SK-N-SH (cell line): ENCODE results near the gene NPAS3. TPM values are rescaled to one million over a fixed set of nuclear protein-coding genes. Genes with fewer than 3 reads are reported as not detected.

Source experiments
- CTCF ChIA-PET: fragments of 300-600, 350-600 bp; formaldehyde crosslinking; extraction: SDS; loops from one replicate; lab custom pipeline; 2021; lab: Yijun Ruan, JAX
- POLR2A ChIA-PET: fragments of 350-600 bp; sonication (Branson Sonifier 250); formaldehyde crosslinking; extraction: SDS; loops from one replicate; lab custom pipeline; 2020; ENCODE audit warnings: antibody characterized with exemption, inconsistent platforms; lab: Yijun Ruan, JAX
- DNase-seq: peaks from one replicate; pipeline ENCODE4 v3.0.0; 2012
- H2AFZ ChIP-seq: fragments of 200-600 bp; sonication (generic); 2 replicates; pipeline ENCODE4 v1.8.1; 2016; ENCODE audit warnings: antibody characterized with exemption, mild to moderate bottlenecking, low read depth
- H3F3A ChIP-seq: fragments of 200-600 bp; sonication (generic); replicated peaks from 2 replicates; pipeline ENCODE3; 2016; ENCODE audit warnings: antibody characterized with exemption, mild to moderate bottlenecking; ENCODE audit not compliant: insufficient read depth
- H3K27ac ChIP-seq, 2 experiments: fragments of 200-500 bp in 1 of 2; fragments of 200-600 bp in 1 of 2; sonication (Bioruptor generic) in 1 of 2; sonication (generic), shearing (Covaris generic) in 1 of 2; 2 replicates each; pipeline versions ENCODE4 v1.5.1 to v1.6.1; 2014 to 2016; ENCODE audit warnings: low read depth in 2 of 2, inconsistent platforms in 1 of 2, low read length in 1 of 2, mild to moderate bottlenecking in 1 of 2, mixed read lengths in 1 of 2
- H3K27me3 ChIP-seq: fragments of 200-600 bp; sonication (generic), shearing (Covaris generic); 2 replicates; pipeline ENCODE4 v1.6.1; 2016; ENCODE audit warnings: mixed run types; ENCODE audit not compliant: insufficient read depth
- H3K36me3 ChIP-seq, 2 experiments: fragments of 200-500 bp in 1 of 2; fragments of 200-600 bp in 1 of 2; sonication (Bioruptor generic) in 1 of 2; sonication (generic) in 1 of 2; replicated peaks in 1 of 2; 2 replicates each; pipeline versions ENCODE3 to v1.5.1; 2014 to 2016; ENCODE audit warnings: low read length in 1 of 2, mild to moderate bottlenecking in 1 of 2; ENCODE audit not compliant: insufficient read depth in 2 of 2, control insufficient read depth in 1 of 2
- H3K4me1 ChIP-seq, 2 experiments: fragments of 200-500 bp in 1 of 2; fragments of 200-600 bp in 1 of 2; sonication (Bioruptor generic) in 1 of 2; sonication (generic), shearing (Covaris generic) in 1 of 2; 2 replicates each; pipeline versions ENCODE4 v1.5.1 to v1.6.1; 2014 to 2016; ENCODE audit warnings: low read depth in 1 of 2, low read length in 1 of 2, mixed run types in 1 of 2; ENCODE audit not compliant: insufficient read depth in 2 of 2, control insufficient read depth in 1 of 2
- H3K4me2 ChIP-seq: fragments of 200-600 bp; sonication (generic), shearing (Covaris generic); 2 replicates; pipeline ENCODE4 v1.6.1; 2017; ENCODE audit warnings: mixed run types
- H3K4me3 ChIP-seq, 2 experiments: fragments of 200-500 bp in 1 of 2; fragments of 200-600 bp in 1 of 2; sonication (Bioruptor generic) in 1 of 2; sonication (generic), shearing (Covaris generic) in 1 of 2; 2 replicates each; pipeline versions ENCODE4 v1.5.1 to v1.8.1; 2014 to 2016; ENCODE audit warnings: low read depth in 2 of 2, inconsistent platforms in 1 of 2, low read length in 1 of 2, mild to moderate bottlenecking in 1 of 2, mixed read lengths in 1 of 2, moderate library complexity in 1 of 2
- H3K79me2 ChIP-seq: fragments of 200-600 bp; sonication (generic); 2 replicates; pipeline ENCODE4 v1.8.1; 2017; ENCODE audit warnings: mild to moderate bottlenecking; ENCODE audit not compliant: insufficient read depth
- H3K9ac ChIP-seq: fragments of 200-600 bp; sonication (generic); 2 replicates; pipeline ENCODE4 v1.6.1; 2017; ENCODE audit warnings: mixed run types
- H3K9me2 ChIP-seq: fragments of 200-600 bp; sonication (generic); 2 replicates; pipeline ENCODE4 v1.6.1; 2017; ENCODE audit warnings: mixed run types
- H3K9me3 ChIP-seq: fragments of 200-600 bp; sonication (generic); 2 replicates; pipeline ENCODE4 v1.6.1; 2017; ENCODE audit warnings: mixed run types, mild to moderate bottlenecking, moderate library complexity
- H4K20me1 ChIP-seq: fragments of 200-600 bp; sonication (generic); 2 replicates; pipeline ENCODE4 v1.6.1; 2017; ENCODE audit warnings: mild to moderate bottlenecking, mixed run types; ENCODE audit not compliant: insufficient read depth
- ELF1 ChIP-seq: IDR thresholded peaks from 2 replicates; pipeline ENCODE4 v1.4.0; 2012
- EZH2phosphoT487 ChIP-seq: fragments of 200-600 bp; sonication (generic); IDR thresholded peaks from 2 replicates; pipeline ENCODE4 v1.6.1; 2017; ENCODE audit warnings: low read depth, mixed run types, mild to moderate bottlenecking, antibody characterized with exemption, moderate library complexity, borderline replicate concordance
- FOSL2 ChIP-seq: IDR thresholded peaks from 2 replicates; pipeline ENCODE4 v1.4.0; 2012; ENCODE audit warnings: low read depth, mild to moderate bottlenecking, moderate library complexity, borderline replicate concordance
- FOXM1 ChIP-seq: IDR thresholded peaks from 2 replicates; pipeline ENCODE4 v1.4.0; 2012; ENCODE audit warnings: low read depth, mild to moderate bottlenecking
- GABPA ChIP-seq: IDR thresholded peaks from 2 replicates; pipeline ENCODE4 v1.4.0; 2012; ENCODE audit warnings: low read depth, mild to moderate bottlenecking
- MEF2A ChIP-seq: IDR thresholded peaks from 2 replicates; pipeline ENCODE4 v1.4.0; 2012; ENCODE audit warnings: low read depth, borderline replicate concordance
- NFIC ChIP-seq: IDR thresholded peaks from 2 replicates; pipeline ENCODE4 v1.4.0; 2012; ENCODE audit warnings: borderline replicate concordance
- POLR2AphosphoS5 ChIP-seq: IDR thresholded peaks from 2 replicates; pipeline ENCODE4 v1.6.1; 2012; ENCODE audit warnings: low read depth, low read length
- RAD21 ChIP-seq: IDR thresholded peaks from 2 replicates; pipeline ENCODE4 v1.6.1; 2012; ENCODE audit warnings: mild to moderate bottlenecking, low read length
- SIN3A ChIP-seq: IDR thresholded peaks from 2 replicates; pipeline ENCODE4 v1.6.1; 2012; ENCODE audit warnings: low read depth, mild to moderate bottlenecking, low read length, moderate library complexity, borderline replicate concordance
- SMC3 ChIP-seq: IDR thresholded peaks from 2 replicates; pipeline ENCODE4 v1.6.1; 2012; ENCODE audit warnings: low read depth, low read length, improper control_type of control experiment
- TCF12 ChIP-seq: IDR thresholded peaks from 2 replicates; pipeline ENCODE4 v1.4.0; 2012
- TEAD4 ChIP-seq: IDR thresholded peaks from 2 replicates; pipeline ENCODE4 v1.4.0; 2012; ENCODE audit warnings: mild to moderate bottlenecking, borderline replicate concordance; ENCODE audit not compliant: insufficient read depth
- WGBS: methylation state at CpG from one replicate; pipeline ENCODE4 v1.1.6; 2017; ENCODE audit warnings: low lambda C conversion rate; 5-methylcytosine and 5-hydroxymethylcytosine counted together
- polyA plus RNA-seq, 3 experiments: library from polyadenylated mRNA; depleted of rRNA; stranded (reverse); fragments of >200 nt; gene quantifications; 2 replicates each; pipeline ENCODE4 v1.2.3, GENCODE V29; 2012
- TF ChIP-seq, protein P1 (sequence below): fragments of 150-350 bp; IDR thresholded peaks from 2 replicates; pipeline ENCODE4 v1.6.1; 2016; ENCODE audit warnings: mild to moderate bottlenecking, low read depth, low read length
- TF ChIP-seq, protein P2 (sequence below): IDR thresholded peaks from 2 replicates; pipeline ENCODE4 v1.4.0; 2012; ENCODE audit warnings: low read depth
- TF ChIP-seq, protein P3 (sequence below): IDR thresholded peaks from 2 replicates; pipeline ENCODE4 v1.4.0; 2012; ENCODE audit warnings: low read depth, borderline replicate concordance

Gene NPAS3
- polyA plus RNA-seq, 1 of the 3 experiments (the other 2 are of a cell fraction) = 4.3 TPM

DNA sequence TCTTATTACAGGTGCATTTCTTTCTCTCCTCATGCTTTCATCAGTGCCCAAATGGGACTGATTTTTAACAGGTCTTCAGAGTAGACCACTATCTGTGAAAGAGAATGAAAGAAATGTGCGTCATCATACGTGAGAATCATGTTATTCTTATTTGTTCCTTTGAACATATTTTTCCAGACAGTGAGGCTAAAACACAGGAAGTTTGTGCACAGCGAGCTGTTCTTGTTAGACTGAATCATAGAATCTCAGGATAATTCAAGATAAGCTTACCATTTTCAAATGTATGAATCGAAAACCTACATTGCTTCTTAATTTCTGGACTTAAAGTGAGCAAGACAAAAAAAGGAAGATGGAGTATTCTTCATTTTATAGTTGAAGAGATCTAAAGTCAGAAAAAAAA lies 629.1 kb downstream of the NPAS3 start:
- CTCF ChIA-PET = no interaction called here
- no peaks in the 10 kb centered on the region for H4K20me1 ChIP-seq
- H3K9me3 ChIP-seq = no peaks in the 10 kb centered on the region
- no peaks in the 10 kb centered on the region for H3K27me3 ChIP-seq
- no peak overlapping the region for H3K4me3 ChIP-seq
- H3K9me2 ChIP-seq = no peaks in the 10 kb centered on the region
- H3K27ac ChIP-seq = peak overlapping the region; percentile 65 to 76; a peak in 3 of 4 replicates
- H3K4me1 ChIP-seq = peaks cover 26 to 72% of the 10 kb centered on the region in 2 experiments
- 0 out of 2 replicates have a peak overlapping the region, but pooled peaks have one; percentile 9 for H3K9ac ChIP-seq
- H2AFZ ChIP-seq = peak overlapping the region; percentile 39; the same call in 1 of the 2 replicates
- no peak for TF ChIP-seq FOXM1
- no peak for TF ChIP-seq EZH2phosphoT487
- TF ChIP-seq, protein P1, sequence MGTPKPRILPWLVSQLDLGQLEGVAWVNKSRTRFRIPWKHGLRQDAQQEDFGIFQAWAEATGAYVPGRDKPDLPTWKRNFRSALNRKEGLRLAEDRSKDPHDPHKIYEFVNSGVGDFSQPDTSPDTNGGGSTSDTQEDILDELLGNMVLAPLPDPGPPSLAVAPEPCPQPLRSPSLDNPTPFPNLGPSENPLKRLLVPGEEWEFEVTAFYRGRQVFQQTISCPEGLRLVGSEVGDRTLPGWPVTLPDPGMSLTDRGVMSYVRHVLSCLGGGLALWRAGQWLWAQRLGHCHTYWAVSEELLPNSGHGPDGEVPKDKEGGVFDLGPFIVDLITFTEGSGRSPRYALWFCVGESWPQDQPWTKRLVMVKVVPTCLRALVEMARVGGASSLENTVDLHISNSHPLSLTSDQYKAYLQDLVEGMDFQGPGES = no peak
- TF ChIP-seq RAD21 = no peak
- TF ChIP-seq POLR2AphosphoS5 = no peak
- TF ChIP-seq FOSL2 = 0 out of 2 replicates have a peak, but pooled peaks have one; percentile 3
- TF ChIP-seq, protein P2, sequence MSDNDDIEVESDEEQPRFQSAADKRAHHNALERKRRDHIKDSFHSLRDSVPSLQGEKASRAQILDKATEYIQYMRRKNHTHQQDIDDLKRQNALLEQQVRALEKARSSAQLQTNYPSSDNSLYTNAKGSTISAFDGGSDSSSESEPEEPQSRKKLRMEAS = no peak
- no peak for TF ChIP-seq MEF2A
- TF ChIP-seq, protein P3, sequence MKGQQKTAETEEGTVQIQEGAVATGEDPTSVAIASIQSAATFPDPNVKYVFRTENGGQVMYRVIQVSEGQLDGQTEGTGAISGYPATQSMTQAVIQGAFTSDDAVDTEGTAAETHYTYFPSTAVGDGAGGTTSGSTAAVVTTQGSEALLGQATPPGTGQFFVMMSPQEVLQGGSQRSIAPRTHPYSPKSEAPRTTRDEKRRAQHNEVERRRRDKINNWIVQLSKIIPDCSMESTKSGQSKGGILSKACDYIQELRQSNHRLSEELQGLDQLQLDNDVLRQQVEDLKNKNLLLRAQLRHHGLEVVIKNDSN = no peak
- no peak for TF ChIP-seq ELF1
- no peak for TF ChIP-seq SMC3
- TF ChIP-seq NFIC = no peak
- TF ChIP-seq SIN3A = no peak
- peak; percentile 29; the same call in 1 of the 2 replicates for TF ChIP-seq TCF12
- no peak for TF ChIP-seq GABPA
- POLR2A ChIA-PET = no interaction called here
- WGBS = 14% methylated on average over 4 of the region's 4 CpGs
- DNase-seq = no peak
- no peaks in the 10 kb centered on the region for H3K36me3 ChIP-seq
- no peaks in the 10 kb centered on the region for H3K79me2 ChIP-seq
- H3F3A ChIP-seq = peaks cover 30% of the 10 kb centered on the region
- H3K4me2 ChIP-seq = peak overlapping the region; percentile 37

DNA sequence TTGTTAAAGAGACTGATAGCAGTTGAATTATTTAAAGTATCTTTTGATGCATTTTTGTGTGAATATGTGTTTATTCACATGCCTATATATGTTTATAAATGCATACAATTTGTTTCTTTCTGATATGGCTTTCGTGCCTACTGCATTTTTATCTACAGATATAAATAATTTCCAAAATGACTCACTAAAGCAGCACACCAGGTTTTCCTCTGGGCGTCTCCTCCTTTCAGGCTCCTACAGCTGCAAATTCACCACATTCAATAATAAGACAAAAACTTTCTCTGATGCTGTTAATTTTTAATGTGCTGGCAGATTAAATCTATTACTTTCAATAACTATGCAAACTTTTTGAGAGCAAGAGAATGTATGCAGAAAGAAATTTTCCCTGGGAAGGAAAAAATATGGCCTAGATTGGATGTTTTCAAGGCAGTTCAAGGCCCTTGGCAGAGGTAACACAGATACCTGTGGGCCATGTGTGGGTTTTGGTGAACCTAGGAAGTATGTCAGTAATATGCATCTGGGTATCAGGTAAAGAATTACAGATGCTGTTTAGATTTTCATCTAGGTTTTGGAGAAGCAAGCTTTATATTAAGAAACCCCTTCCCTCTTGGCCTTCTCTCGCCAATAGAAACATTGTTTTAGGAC lies 630.4 kb downstream of the NPAS3 start:
- Histone ChIP-seq H3K9me3 (no peaks in the 10 kb centered on the region), H3K36me3 (no peaks in the 10 kb centered on the region), H2AFZ (0 out of 2 replicates have a peak overlapping the region, but pooled peaks have one; percentile 14), H3K4me3 (no peak overlapping the region)
- no peak for DNase-seq
- no peak for TF ChIP-seq FOXM1
- TF ChIP-seq TCF12 = peak; percentile 66
- peak; percentile 18; the same call in 1 of the 2 replicates for TF ChIP-seq NFIC
- TF ChIP-seq EZH2phosphoT487 = no peak
- TF ChIP-seq TEAD4 = peak; percentile 14; the same call in 1 of the 2 replicates
- peak; percentile 58; the same call in 1 of the 2 replicates for TF ChIP-seq FOSL2
- TF ChIP-seq, all 33 proteins: peak for 4
- ChIA-PET CTCF (no interaction called here), POLR2A (no interaction called here)
- no peak overlapping the region for H3K9ac ChIP-seq
- H3K9me2 ChIP-seq = no peaks in the 10 kb centered on the region
- no peaks in the 10 kb centered on the region for H4K20me1 ChIP-seq
- H3K4me1 ChIP-seq = peaks cover 26 to 66% of the 10 kb centered on the region in 2 experiments
- H3K27me3 ChIP-seq = no peaks in the 10 kb centered on the region
- H3F3A ChIP-seq = peaks cover 30% of the 10 kb centered on the region
- no peaks in the 10 kb centered on the region for H3K79me2 ChIP-seq
- WGBS = 32% methylated on average over 3 of the region's 3 CpGs
- H3K27ac ChIP-seq = peak overlapping the region; percentile 65 to 76; a peak in 3 of 4 replicates
- H3K4me2 ChIP-seq = peak overlapping the region; percentile 58; the same call in 1 of the 2 replicates
